Measurements from ENCODE around the gene ETV1. TPM values are rescaled to one million over a fixed set of nuclear protein-coding genes. Genes with fewer than 3 reads are reported as not detected.

Gene ETV1
- total and polyA plus RNA-seq, 9 of the 15 experiments (the other 6 are each of a cell fraction or from before 2014, with no cell fraction given): 7.2 to 27.4 (median 14.0) TPM

DNA sequence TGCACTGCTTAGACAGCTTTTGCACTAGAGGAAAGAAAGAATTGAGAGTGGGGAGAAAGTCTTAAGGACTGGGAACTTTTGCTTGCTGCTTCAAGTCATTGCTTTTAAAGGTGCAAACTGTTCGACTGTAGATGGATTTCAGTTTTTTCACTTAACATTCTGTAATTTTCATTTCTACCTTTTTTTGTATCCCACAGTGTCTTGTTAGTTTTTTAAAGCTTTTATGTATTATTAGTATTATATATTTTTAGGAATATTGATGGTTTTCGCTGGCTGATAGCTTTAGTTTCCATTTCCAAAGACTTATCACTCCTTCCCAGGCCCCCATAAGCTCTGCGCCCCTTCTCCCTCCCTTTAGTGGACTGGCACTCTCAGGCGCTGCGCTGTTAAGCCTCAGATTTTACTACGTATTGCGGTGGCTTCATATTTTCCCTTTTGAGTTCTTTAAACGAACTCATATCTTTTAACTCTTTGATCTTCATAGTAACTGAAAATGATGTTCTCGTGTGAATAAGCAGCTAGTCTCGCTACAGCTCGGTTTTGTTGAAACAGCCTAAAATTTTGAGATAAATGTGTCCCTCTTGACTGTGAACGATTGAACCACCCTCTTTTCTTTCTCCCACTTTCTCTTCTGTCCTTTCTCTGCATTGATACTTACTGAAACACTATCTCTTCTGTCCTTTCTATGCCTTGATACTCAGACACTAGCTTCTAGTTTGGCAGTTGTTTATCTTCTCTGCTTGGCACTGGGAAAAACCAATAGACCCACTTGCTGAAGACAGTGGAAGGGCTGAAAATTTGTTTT lies 2.5 kb upstream of the ETV1 start (continued):
- TF ChIP-seq, protein P1, sequence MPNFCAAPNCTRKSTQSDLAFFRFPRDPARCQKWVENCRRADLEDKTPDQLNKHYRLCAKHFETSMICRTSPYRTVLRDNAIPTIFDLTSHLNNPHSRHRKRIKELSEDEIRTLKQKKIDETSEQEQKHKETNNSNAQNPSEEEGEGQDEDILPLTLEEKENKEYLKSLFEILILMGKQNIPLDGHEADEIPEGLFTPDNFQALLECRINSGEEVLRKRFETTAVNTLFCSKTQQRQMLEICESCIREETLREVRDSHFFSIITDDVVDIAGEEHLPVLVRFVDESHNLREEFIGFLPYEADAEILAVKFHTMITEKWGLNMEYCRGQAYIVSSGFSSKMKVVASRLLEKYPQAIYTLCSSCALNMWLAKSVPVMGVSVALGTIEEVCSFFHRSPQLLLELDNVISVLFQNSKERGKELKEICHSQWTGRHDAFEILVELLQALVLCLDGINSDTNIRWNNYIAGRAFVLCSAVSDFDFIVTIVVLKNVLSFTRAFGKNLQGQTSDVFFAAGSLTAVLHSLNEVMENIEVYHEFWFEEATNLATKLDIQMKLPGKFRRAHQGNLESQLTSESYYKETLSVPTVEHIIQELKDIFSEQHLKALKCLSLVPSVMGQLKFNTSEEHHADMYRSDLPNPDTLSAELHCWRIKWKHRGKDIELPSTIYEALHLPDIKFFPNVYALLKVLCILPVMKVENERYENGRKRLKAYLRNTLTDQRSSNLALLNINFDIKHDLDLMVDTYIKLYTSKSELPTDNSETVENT (CRISPR knock-in tag; IDR thresholded peaks at IDR 0.05): no peak
- 0 out of 2 replicates have a peak, but pooled peaks have one; percentile 13 for TF ChIP-seq ZEB2 (IDR thresholded peaks at IDR 0.05)
- TF ChIP-seq MAFK (IDR thresholded peaks at IDR 0.05; ENCODE audit: low read length): no peak
- no peak for TF ChIP-seq ZNF561 (CRISPR knock-in tag; conservative IDR thresholded peaks at IDR 0.05)
- TF ChIP-seq HDGF (IDR thresholded peaks at IDR 0.05): 0 out of 2 replicates have a peak, but pooled peaks have one; percentile 42
- no peak for TF ChIP-seq CREB1 (IDR thresholded peaks at IDR 0.05)
- no peak for TF ChIP-seq CREB1 (CRISPR knock-in tag; IDR thresholded peaks at IDR 0.05)
- 0 out of 2 replicates have a peak, but pooled peaks have one; percentile 9 for TF ChIP-seq ELF2 (CRISPR knock-in tag; IDR thresholded peaks at IDR 0.05)
- no peak for TF ChIP-seq TBP (optimal IDR thresholded peaks at IDR 0.05; ENCODE audit: low read depth, low read length)
- TF ChIP-seq TRIM28 (IDR thresholded peaks at IDR 0.05): no peak
- TF ChIP-seq TFAP4 (CRISPR knock-in tag; IDR thresholded peaks at IDR 0.05; ENCODE audit: borderline replicate concordance): no peak
- no peak for TF ChIP-seq MECOM (CRISPR knock-in tag; IDR thresholded peaks at IDR 0.05)
- peak; percentile 25; the same call in 1 of the 2 replicates for TF ChIP-seq ZNF444 (CRISPR knock-in tag; IDR thresholded peaks at IDR 0.05)
- no peak for TF ChIP-seq PKNOX1 (IDR thresholded peaks at IDR 0.05)
- TF ChIP-seq NR4A1 (CRISPR knock-in tag; IDR thresholded peaks at IDR 0.05): no peak
- no peak for TF ChIP-seq NR4A1 (tag; IDR thresholded peaks at IDR 0.05)
- TF ChIP-seq NBN (IDR thresholded peaks at IDR 0.05; ENCODE audit: low read depth): 0 out of 2 replicates have a peak, but pooled peaks have one; percentile 40
- TF ChIP-seq ZNF395 (CRISPR knock-in tag; IDR thresholded peaks at IDR 0.05): 0 out of 2 replicates have a peak, but pooled peaks have one; percentile 22
- TF ChIP-seq, protein P2, sequence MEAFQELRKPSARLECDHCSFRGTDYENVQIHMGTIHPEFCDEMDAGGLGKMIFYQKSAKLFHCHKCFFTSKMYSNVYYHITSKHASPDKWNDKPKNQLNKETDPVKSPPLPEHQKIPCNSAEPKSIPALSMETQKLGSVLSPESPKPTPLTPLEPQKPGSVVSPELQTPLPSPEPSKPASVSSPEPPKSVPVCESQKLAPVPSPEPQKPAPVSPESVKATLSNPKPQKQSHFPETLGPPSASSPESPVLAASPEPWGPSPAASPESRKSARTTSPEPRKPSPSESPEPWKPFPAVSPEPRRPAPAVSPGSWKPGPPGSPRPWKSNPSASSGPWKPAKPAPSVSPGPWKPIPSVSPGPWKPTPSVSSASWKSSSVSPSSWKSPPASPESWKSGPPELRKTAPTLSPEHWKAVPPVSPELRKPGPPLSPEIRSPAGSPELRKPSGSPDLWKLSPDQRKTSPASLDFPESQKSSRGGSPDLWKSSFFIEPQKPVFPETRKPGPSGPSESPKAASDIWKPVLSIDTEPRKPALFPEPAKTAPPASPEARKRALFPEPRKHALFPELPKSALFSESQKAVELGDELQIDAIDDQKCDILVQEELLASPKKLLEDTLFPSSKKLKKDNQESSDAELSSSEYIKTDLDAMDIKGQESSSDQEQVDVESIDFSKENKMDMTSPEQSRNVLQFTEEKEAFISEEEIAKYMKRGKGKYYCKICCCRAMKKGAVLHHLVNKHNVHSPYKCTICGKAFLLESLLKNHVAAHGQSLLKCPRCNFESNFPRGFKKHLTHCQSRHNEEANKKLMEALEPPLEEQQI (IDR thresholded peaks at IDR 0.05): 0 out of 2 replicates have a peak, but pooled peaks have one; percentile 17
